Activated naive CD8-positive, alpha-beta T cell (primary cell): ENCODE results near the gene PDGFC.

Experiments
- H3K27ac Mint-ChIP-seq: one replicate; pipeline ENCODE4 v1.8.0; 2021; ENCODE audit warnings: mixed read lengths
- H3K27me3 Mint-ChIP-seq: one replicate; pipeline ENCODE4 v1.8.0; 2021; ENCODE audit warnings: mixed read lengths
- H3K36me3 Mint-ChIP-seq: one replicate; pipeline ENCODE4 v1.8.0; 2021; ENCODE audit warnings: mixed read lengths
- H3K4me1 Mint-ChIP-seq: one replicate; pipeline ENCODE4 v1.8.0; 2021; ENCODE audit warnings: low read depth, mixed read lengths
- H3K4me3 Mint-ChIP-seq: one replicate; pipeline ENCODE4 v1.8.0; 2021; ENCODE audit warnings: mild to moderate bottlenecking, mixed read lengths
- H3K9me3 Mint-ChIP-seq: one replicate; pipeline ENCODE4 v1.8.0; 2021; ENCODE audit warnings: low read depth, mixed read lengths

PDGFC gene

DNA sequence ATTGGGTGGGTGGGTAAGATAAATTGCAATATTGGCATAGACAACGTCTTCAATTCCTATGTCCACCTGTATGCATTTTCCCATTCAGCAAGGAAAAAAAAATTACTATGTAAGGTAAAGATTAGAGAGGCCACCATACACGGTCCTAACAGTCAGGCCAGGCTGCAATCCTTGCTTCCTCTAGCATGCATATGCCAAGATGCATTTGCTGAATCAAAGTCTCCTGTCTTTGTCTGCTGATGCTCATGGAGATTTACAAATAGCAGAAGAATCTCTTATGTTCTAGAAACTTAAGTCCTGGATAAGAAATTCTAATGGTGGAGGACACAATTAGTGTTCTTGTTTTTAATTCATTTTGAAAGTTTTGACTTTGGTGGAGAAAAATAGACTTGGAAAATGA is 206.8 kb downstream of the PDGFC start:
- H3K27ac Mint-ChIP-seq = no peak overlapping the region
- H3K4me3 Mint-ChIP-seq = no peak overlapping the region
- no peaks in the 10 kb centered on the region for H3K36me3 Mint-ChIP-seq
- H3K9me3 Mint-ChIP-seq = no peaks in the 10 kb centered on the region
- no peaks in the 10 kb centered on the region for H3K4me1 Mint-ChIP-seq
- H3K27me3 Mint-ChIP-seq = no peaks in the 10 kb centered on the region

DNA sequence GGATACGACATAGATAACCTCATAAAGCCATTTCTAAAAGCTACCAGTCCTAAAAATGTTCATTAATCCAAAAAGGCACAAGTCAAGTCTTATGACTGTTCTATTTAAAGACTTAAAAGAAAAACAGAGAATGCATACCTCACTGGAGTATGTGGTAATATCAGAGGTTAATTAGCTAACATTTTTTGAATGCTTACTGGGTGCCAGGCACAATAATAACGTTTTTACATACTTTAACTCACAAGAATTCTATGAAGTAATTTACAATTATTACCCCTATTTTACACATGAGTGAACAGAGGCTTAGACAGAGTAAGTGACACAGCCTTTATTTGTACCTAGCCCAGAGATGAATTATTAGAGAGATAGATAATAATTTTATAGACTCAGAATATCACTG is 207.5 kb downstream of the PDGFC start:
- H3K4me3 Mint-ChIP-seq = no peak overlapping the region
- no peaks in the 10 kb centered on the region for H3K4me1 Mint-ChIP-seq
- H3K27ac Mint-ChIP-seq = no peak overlapping the region
- no peaks in the 10 kb centered on the region for H3K36me3 Mint-ChIP-seq
- no peaks in the 10 kb centered on the region for H3K9me3 Mint-ChIP-seq
- H3K27me3 Mint-ChIP-seq = no peaks in the 10 kb centered on the region

DNA sequence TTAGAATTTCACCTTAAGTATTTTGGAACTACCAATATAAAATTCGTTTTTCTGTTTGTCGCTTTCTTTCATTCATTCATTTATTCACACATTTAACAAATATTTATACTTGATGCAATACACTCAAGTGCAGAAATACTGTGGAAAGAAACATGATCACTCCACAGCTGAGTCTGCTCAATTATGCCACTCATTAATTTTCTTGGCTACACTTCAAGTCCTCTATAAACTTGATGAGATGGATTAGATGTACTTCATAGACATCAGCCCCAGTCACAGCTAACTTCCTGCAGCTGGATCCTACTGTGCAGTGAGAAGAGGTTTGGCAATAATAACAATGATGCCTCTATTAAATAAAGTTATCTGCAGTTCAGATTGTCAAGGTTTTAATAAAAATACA is 208.1 kb downstream of the PDGFC start:
- peaks cover 5% of the 10 kb centered on the region for H3K9me3 Mint-ChIP-seq
- H3K36me3 Mint-ChIP-seq = no peaks in the 10 kb centered on the region
- no peaks in the 10 kb centered on the region for H3K4me1 Mint-ChIP-seq
- no peak overlapping the region for H3K27ac Mint-ChIP-seq
- no peak overlapping the region for H3K4me3 Mint-ChIP-seq
- no peaks in the 10 kb centered on the region for H3K27me3 Mint-ChIP-seq

DNA sequence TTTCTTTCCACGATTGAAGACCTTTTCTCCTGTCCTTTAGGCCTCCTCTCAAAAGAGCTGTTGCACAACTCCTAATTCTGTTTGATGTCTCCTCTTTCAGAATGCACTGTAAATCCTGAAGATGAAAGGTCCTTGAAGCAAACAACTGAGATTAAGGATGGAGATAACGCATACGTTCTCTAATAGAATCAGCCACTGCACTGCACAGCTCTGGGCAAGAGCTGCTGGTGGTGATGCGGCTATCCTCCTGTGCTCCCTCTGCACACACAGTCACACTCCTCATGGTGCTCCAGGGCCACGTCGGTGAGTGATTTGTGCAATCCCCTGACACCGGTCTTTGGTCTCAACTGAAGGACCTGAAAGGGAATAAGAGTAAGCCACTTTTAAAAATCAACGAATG is 208.7 kb downstream of the PDGFC start:
- Mint-ChIP-seq H3K36me3 (no peaks in the 10 kb centered on the region), H3K9me3 (peaks cover 9% of the 10 kb centered on the region), H3K27me3 (no peaks in the 10 kb centered on the region), H3K4me1 (no peaks in the 10 kb centered on the region), H3K4me3 (no peak overlapping the region), H3K27ac (no peak overlapping the region)

DNA sequence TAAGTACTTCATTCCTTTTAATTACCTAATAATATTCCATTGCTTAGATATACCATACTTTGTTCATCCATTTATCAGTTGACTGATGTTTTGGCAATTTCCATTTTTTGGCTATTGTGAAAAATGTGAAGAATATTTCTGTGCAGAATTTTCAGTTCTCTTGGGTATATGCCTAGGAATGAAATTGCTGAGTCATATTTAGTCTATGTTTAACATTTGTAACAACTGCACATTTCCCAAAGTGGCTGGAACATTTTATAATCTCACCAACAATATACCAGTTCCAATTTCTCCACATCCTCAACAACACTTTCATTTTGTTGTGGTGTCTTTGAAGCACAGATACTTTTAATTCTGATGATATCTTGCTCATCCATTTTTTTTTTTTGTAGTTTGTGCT is 215.5 kb downstream of the PDGFC start:
- Mint-ChIP-seq H3K27me3 (no peaks in the 10 kb centered on the region), H3K4me3 (no peak overlapping the region), H3K27ac (no peak overlapping the region), H3K9me3 (peaks cover 9% of the 10 kb centered on the region), H3K36me3 (no peaks in the 10 kb centered on the region), H3K4me1 (no peaks in the 10 kb centered on the region)

DNA sequence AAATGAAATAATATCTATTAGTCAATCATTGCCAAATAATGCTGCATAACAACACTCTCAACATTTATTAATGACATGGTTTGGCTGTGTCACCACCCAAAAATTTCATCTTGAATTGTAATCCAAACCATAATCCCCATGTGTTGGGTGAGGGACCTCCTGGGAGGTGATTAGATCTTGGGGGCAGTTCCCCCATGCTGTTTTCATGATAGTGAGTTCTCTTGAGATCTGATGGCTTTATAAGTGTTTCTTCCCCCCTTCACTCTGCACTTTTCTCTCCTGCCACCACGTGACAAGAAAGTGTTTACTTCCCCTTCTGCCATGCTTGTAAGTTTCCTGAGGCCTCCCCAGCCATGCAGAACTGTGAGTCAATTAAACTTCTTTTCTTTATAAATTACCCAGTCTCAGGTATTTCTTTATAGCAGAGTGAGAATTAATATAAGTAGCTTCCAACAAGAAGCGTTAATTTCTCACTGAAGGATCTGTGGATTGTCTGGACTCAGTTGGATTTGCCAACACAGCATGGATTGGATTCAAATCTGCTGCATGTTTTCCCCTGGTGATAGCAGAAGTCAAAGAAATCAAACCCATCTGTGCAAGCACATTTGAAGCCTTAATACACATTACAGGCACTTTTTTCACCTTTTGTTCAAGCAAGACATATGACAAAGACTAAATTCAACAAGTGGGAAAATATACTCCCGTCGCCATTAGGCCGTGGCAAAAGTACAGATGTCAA is 216.6 kb downstream of the PDGFC start:
- H3K4me3 Mint-ChIP-seq = no peak overlapping the region
- H3K27ac Mint-ChIP-seq = no peak overlapping the region
- H3K9me3 Mint-ChIP-seq = peaks cover 15% of the 10 kb centered on the region
- no peaks in the 10 kb centered on the region for H3K4me1 Mint-ChIP-seq
- no peaks in the 10 kb centered on the region for H3K36me3 Mint-ChIP-seq
- H3K27me3 Mint-ChIP-seq = no peaks in the 10 kb centered on the region

DNA sequence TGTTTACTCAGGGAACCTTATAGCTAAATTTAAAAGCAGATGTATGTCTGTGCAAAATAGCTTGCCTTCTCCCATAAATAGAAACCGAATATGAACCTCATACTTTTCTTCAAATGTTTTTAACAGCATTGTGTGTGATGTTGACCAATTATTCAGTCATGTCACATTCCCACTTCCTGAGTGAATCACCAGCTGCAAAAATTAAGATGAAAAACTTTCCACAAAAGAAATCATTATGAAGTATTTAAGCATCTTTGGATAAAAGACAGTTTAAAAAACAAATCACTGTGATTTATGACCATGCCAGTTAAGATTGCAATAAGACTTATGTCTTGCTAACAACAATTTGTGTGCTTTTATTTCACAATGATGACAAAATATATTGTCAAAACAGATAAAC is 220.1 kb downstream of the PDGFC start:
- H3K4me1 Mint-ChIP-seq = no peaks in the 10 kb centered on the region
- H3K9me3 Mint-ChIP-seq = peaks cover 11% of the 10 kb centered on the region
- no peak overlapping the region for H3K27ac Mint-ChIP-seq
- no peak overlapping the region for H3K4me3 Mint-ChIP-seq
- no peaks in the 10 kb centered on the region for H3K36me3 Mint-ChIP-seq
- H3K27me3 Mint-ChIP-seq = no peaks in the 10 kb centered on the region

DNA sequence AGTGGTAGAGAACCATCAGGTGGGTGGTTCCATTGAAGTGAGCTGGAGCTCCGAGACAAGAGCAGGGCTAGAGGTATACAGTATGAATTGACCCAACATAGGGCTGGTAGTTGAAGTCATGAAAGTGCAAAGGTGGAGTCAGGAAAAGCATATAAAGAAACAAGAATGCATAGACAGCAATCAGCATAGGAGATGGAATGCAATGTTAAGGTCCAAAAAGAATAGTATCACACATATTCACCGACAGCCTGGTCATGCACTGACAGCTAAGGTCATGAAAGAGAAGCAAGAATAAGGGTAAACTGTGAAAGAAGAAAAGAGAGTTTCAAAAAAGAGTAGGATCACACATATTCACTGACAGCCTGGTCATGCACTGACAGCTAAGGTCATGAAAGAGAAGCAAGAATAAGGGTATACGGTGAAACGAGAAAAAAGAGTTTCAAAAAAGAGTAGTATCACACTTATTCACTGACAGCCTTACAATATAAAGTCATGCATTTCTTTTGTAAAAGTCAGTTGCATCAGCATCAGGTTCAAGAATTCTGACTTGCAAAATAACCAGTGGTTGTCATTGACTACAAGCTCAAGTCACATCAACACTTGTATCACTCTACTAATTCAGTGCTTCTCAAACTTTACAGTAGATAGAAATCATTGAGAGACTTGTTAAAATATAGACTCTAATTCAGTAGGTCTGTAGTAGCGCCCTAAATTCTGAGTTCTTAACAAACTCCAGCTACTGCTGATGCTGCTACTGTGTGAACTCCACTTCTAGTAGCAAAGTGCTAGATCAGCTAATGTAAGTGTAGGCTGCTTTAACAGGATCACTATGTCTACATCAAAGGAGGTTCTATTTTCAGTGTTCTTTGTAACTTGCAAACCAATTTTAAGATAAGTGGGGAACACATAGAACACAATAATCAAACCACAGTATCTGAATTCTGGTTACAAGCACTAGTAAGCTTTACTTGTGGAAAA is 221.9 kb downstream of the PDGFC start:
- Mint-ChIP-seq H3K27ac (no peak overlapping the region), H3K9me3 (peaks cover 11% of the 10 kb centered on the region), H3K4me3 (no peak overlapping the region), H3K4me1 (no peaks in the 10 kb centered on the region), H3K36me3 (no peaks in the 10 kb centered on the region), H3K27me3 (no peaks in the 10 kb centered on the region)

DNA sequence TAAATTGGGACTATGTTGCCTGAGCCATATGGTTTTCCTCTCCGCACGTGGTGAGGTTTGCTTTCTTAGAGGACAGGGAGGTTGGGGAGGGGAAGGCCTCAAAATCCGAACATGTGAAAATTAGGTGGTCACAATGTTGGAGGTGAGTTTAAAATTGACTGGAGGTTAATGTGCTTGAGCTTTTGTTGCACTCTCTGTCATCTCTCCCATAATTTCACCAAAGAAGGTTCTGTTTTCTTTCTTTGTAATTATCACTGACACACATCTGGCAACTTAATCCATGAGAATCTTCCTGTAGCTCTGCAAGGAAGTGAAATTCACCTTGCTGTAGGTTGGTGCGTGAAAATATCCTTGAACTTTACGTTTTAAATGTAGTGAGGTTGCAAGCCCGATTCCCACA is 225.5 kb downstream of the PDGFC start:
- H3K9me3 Mint-ChIP-seq = peaks cover 22% of the 10 kb centered on the region
- H3K4me3 Mint-ChIP-seq = no peak overlapping the region
- H3K27ac Mint-ChIP-seq = no peak overlapping the region
- no peaks in the 10 kb centered on the region for H3K4me1 Mint-ChIP-seq
- no peaks in the 10 kb centered on the region for H3K36me3 Mint-ChIP-seq
- H3K27me3 Mint-ChIP-seq = no peaks in the 10 kb centered on the region

DNA sequence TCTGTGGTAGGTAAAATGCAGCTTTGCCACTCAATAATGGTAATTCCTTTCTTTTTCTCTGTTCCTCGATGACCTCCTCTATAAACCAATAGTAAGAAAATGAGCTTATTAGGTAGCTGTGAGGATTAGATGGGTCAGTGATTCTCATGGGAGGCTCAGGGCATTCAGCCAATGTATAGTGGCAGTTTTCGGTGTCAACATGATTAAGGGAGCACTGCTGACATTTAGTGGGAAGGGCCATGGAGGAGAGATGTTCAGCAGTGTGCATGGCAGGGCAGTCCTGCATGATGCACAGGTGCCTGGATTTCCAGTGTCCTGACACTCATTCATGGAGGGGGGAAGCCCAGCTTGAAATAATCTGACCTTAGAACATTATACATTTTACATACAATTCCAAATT is 232.8 kb downstream of the PDGFC start:
- Mint-ChIP-seq H3K4me1 (no peaks in the 10 kb centered on the region), H3K4me3 (no peak overlapping the region), H3K27ac (no peak overlapping the region), H3K36me3 (no peaks in the 10 kb centered on the region), H3K27me3 (no peaks in the 10 kb centered on the region), H3K9me3 (peaks cover 11% of the 10 kb centered on the region)

DNA sequence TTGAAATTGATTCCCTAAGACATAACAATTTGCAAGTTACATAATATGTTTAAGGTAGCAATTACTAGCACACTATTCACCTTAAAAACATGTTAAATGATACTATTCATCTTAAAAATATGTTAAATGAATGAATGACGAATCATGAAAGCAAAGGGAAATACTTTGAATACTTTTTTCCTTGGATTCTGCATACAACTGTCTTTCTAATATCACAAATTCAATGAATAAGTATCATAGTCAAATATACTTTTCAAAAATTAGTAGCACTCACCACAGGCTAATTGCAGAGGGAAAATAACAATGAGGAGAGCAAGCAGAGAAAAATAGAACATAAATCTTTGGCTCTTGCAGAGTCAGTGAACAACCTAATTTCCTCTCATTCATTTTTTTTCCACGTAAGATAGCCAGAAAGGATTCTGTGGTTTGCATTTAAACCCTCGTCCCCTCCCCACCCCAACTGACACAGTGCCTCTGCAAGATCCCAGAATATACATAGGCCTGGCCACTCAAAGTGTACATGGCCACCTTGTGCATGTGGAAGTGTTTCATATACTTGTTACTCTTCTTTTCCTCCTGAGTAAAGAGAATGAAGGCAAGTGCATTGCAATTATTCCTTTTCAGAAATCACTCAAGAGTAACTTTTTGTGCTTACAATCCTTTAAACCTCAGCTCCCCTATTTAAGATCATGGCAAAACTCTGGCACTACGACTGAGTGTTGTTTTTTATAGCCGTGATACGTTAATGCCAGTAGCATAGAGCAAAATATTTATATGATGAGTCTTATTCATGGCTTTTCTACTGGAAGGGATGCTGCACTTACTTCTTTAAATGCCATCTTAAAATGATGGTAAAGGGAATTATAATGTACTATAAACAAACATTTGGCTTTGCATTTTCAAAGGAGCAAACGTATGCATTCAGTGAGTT is 236.4 kb downstream of the PDGFC start:
- H3K27ac Mint-ChIP-seq = no peak overlapping the region
- H3K4me1 Mint-ChIP-seq = no peaks in the 10 kb centered on the region
- H3K9me3 Mint-ChIP-seq = peaks cover 11% of the 10 kb centered on the region
- H3K4me3 Mint-ChIP-seq = no peak overlapping the region
- no peaks in the 10 kb centered on the region for H3K27me3 Mint-ChIP-seq
- no peaks in the 10 kb centered on the region for H3K36me3 Mint-ChIP-seq

DNA sequence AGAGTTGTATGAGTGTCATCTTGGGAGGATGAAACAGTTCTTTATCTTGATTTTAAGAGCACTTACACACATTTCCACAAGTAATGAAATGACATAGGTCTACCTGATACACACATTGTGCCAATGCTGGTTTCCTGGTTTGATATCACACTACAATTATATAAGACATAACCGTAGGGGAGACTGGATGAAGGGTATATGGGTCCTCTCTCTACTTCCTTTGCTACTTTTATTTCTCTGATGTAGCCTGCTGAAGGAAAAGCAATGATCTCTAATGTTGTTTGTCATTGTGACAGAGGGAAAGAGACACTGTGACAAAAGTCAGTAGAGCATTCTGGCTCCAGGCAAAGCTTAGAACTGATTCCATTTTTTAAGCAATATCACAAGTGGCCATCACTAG is 238.0 kb downstream of the PDGFC start:
- Mint-ChIP-seq H3K4me1 (no peaks in the 10 kb centered on the region), H3K36me3 (no peaks in the 10 kb centered on the region), H3K9me3 (peaks cover 11% of the 10 kb centered on the region), H3K27ac (no peak overlapping the region), H3K4me3 (no peak overlapping the region), H3K27me3 (no peaks in the 10 kb centered on the region)

DNA sequence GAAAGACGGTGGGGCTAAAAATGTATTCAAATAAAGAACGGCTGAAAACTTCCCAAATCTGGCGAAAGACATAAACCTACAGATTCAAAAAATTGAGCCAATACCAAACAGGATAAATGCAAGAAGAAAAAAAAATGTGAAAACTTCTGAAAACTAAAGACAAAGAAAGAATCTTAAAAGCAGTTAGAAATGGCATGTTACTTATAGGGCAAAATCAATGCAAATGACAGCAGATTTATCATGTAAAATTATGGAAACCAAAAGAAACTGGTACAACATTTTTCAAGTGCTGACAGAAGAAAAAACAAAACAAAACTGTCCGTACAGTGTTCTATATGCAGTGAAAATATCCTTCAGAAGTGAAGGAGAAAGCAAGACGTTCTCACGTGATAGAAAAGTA is 239.0 kb downstream of the PDGFC start:
- Mint-ChIP-seq H3K9me3 (peaks cover 11% of the 10 kb centered on the region), H3K27me3 (no peaks in the 10 kb centered on the region), H3K4me1 (no peaks in the 10 kb centered on the region), H3K27ac (no peak overlapping the region), H3K36me3 (no peaks in the 10 kb centered on the region), H3K4me3 (no peak overlapping the region)

DNA sequence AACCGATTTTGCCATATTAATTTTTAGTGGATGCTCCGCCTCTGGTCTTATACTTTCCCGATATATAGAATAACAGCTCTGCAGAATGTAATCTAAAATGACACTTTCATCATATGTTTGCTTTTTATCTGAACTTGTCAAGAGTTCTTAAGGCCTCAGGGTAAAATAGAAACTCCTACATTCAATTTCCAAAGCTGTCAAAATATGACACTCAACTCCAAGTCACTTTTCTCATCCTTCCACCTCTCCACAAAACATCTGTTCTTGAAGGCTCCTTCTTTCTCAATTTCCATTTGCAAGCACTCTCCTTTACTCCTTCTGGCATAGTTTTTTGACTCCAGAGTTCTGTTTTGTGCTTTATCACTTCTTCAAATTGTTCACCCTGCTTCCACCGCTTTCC is 242.2 kb downstream of the PDGFC start:
- no peaks in the 10 kb centered on the region for H3K4me1 Mint-ChIP-seq
- peaks cover 11% of the 10 kb centered on the region for H3K9me3 Mint-ChIP-seq
- H3K27me3 Mint-ChIP-seq = no peaks in the 10 kb centered on the region
- no peaks in the 10 kb centered on the region for H3K36me3 Mint-ChIP-seq
- H3K27ac Mint-ChIP-seq = no peak overlapping the region
- H3K4me3 Mint-ChIP-seq = no peak overlapping the region

DNA sequence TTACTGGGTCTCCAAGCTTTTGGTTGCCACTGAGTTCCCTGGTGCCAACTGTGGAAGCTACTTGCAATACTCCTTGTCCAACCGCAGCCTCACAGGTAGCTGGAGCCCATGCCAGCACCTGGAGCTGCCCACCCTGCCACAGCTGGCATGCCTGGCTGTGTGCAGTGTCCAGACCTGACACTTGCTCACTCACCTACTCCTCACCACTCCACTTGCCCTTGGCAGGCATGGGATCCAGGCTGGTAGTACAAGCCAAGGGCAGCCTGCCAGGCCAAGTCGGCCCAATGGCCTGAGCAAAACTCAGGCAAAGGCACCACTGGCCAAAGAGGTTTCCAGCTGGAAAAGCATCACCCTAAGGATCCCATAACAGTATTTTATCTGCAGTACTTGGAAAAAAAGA is 246.3 kb downstream of the PDGFC start:
- no peaks in the 10 kb centered on the region for H3K9me3 Mint-ChIP-seq
- no peak overlapping the region for H3K4me3 Mint-ChIP-seq
- no peaks in the 10 kb centered on the region for H3K36me3 Mint-ChIP-seq
- no peaks in the 10 kb centered on the region for H3K4me1 Mint-ChIP-seq
- H3K27ac Mint-ChIP-seq = no peak overlapping the region
- H3K27me3 Mint-ChIP-seq = no peaks in the 10 kb centered on the region
